ENCODE results near the gene PRDM11. TPM values are rescaled to one million over a fixed set of nuclear protein-coding genes. Genes with fewer than 3 reads are reported as not detected.
A peak's percentile ranks its signal among the peaks of the same experiment; 100 is the strongest.

The PRDM11 gene
- total RNA-seq, 2 donors from 2014 or later, result 4.4 to 7.9 TPM

GRCh38 chr11:45162916-45163879 lies 16.8 kb downstream of the PRDM11 start:
- H3K4me1 ChIP-seq, result peaks cover 33% of the 10 kb centered on the region

GRCh38 chr11:45163956-45164575 lies 17.6 kb downstream of the PRDM11 start:
- H3K36me3 ChIP-seq (replicated peaks in 1 of 2; ENCODE audit: insufficient read depth in 1 of 2, low read depth in 2 of 2), result no peaks in the 10 kb centered on the region
- no peak for DNase-seq
- H3K4me3 ChIP-seq, result no peak overlapping the region
- no peak for ATAC-seq
- 80 to 81% methylated on average over 9 to 15 of the region's 15 CpGs for WGBS, 2 donors
- H3K27me3 ChIP-seq, result no peaks in the 10 kb centered on the region
- intact Hi-C loops (cut with DNase I), result no loop called here
- H3K4me1 ChIP-seq, result peaks cover 25% of the 10 kb centered on the region
- no peaks in the 10 kb centered on the region for H3K9me3 ChIP-seq
- no peak overlapping the region for H3K27ac ChIP-seq
- TF ChIP-seq POLR2A (IDR thresholded peaks at IDR 0.05), result no peak
- TF ChIP-seq CTCF (IDR thresholded peaks at IDR 0.05), result no peak

More at GRCh38 chr11:45162916-45163879, 16.8 kb downstream of the PRDM11 start:
- intact Hi-C loops (cut with DNase I), result no loop called here
- WGBS, 2 donors, result 72 to 83% methylated on average over 8 to 10 of the region's 10 CpGs
- no peak overlapping the region for H3K27ac ChIP-seq
- H3K4me3 ChIP-seq, result no peak overlapping the region
- no peaks in the 10 kb centered on the region for H3K27me3 ChIP-seq
- no peaks in the 10 kb centered on the region for H3K9me3 ChIP-seq
- TF ChIP-seq CTCF (IDR thresholded peaks at IDR 0.05), result no peak
- DNase-seq (peak in 1 of 4 donors; percentile 3), ATAC-seq (no peak)
- no peaks in the 10 kb centered on the region for H3K36me3 ChIP-seq (replicated peaks in 1 of 2; ENCODE audit: insufficient read depth in 1 of 2, low read depth in 2 of 2)

- no peaks in the 10 kb centered on the region for H3K9me3 ChIP-seq
- no peak overlapping the region for H3K27ac ChIP-seq
- 88 to 91% methylated on average over 9 of the region's 9 CpGs for WGBS, 2 donors
- H3K27me3 ChIP-seq, result no peaks in the 10 kb centered on the region
- no peak overlapping the region for H3K4me3 ChIP-seq
- TF ChIP-seq CTCF (IDR thresholded peaks at IDR 0.05) (no peak), POLR2A (IDR thresholded peaks at IDR 0.05) (no peak)
- ATAC-seq, result no peak
- intact Hi-C loops (cut with DNase I), result no loop called here
- DNase-seq, result no peak
- peaks cover 32% of the 10 kb centered on the region for H3K4me1 ChIP-seq
- H3K36me3 ChIP-seq (replicated peaks in 1 of 2; ENCODE audit: insufficient read depth in 1 of 2, low read depth in 2 of 2), result no peaks in the 10 kb centered on the region
These were observed 18.9 kb downstream of the PRDM11 start for GRCh38 chr11:45165386-45165785.

- intact Hi-C loops (cut with DNase I), result no loop called here
- Histone ChIP-seq H3K27ac (no peak overlapping the region), H3K9me3 (no peaks in the 10 kb centered on the region), H3K27me3 (no peaks in the 10 kb centered on the region), H3K4me1 (peaks cover 28% of the 10 kb centered on the region), H3K4me3 (no peak overlapping the region), H3K36me3 (replicated peaks in 1 of 2; ENCODE audit: insufficient read depth in 1 of 2, low read depth in 2 of 2) (no peaks in the 10 kb centered on the region)
- ATAC-seq, result no peak
- DNase-seq, result no peak
- WGBS, 2 donors, result 94 to 96% methylated on average over 5 of the region's 5 CpGs
- TF ChIP-seq CTCF (IDR thresholded peaks at IDR 0.05) (no peak), POLR2A (IDR thresholded peaks at IDR 0.05) (no peak)
These were observed 19.6 kb downstream of the PRDM11 start for GRCh38 chr11:45165806-45166603.

Data from body of pancreas (tissue), 4 donors.